ENCODE measurements around the gene RAB42. TPM values are rescaled to one million over a fixed set of nuclear protein-coding genes. Genes with fewer than 3 reads are reported as not detected.
"Not testable (repeated sequence)": the region's sequence is repeated elsewhere in the genome, so short reads cannot be mapped to it uniquely, and the experiment has no call there.

RAB42 gene
- total RNA-seq, 1 donor from 2014 or later = not detected

- intact Hi-C loops (cut with micrococcal nuclease) = loop anchor here (1.0 to 5.0 kb wide), 5 partner anchors 77 to 810 kb away; partner anchors contain the start of genes GMEB1 and STX12
Observed at GRCh38 chr1:28582248-28582615, 9.8 kb upstream of the RAB42 start.

- intact Hi-C loops (cut with micrococcal nuclease) = not testable (repeated sequence)
Observed at GRCh38 chr1:28586585-28587391, 5.3 kb upstream of the RAB42 start.

GRCh38 chr1:28592321-28593071 is 431 bp downstream of the RAB42 start:
- intact Hi-C loops (cut with micrococcal nuclease) = no loop called here

DNA sequence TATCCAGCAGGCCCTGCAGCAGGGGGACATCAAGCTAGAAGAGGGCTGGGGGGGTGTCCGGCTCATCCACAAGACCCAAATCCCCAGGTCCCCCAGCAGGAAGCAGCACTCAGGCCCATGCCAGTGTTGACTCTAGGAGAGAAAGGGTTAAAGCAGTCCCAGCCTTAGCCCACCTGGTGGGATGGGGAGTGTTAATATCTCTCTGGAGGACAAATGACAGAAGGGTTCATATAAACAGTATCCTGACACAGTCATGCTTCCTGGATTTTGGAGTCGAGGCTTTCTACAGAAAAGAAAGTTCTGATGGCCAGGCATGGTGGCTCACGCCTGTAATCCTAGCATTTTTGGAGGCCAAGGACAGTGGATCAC is 1.9 kb downstream of the RAB42 start:
- intact Hi-C loops (cut with micrococcal nuclease) = not testable (repeated sequence)

- intact Hi-C loops (cut with micrococcal nuclease) = not testable (repeated sequence)
Observed at GRCh38 chr1:28594686-28595411, 2.8 kb downstream of the RAB42 start.

- intact Hi-C loops (cut with micrococcal nuclease) = no loop called here
Observed at GRCh38 chr1:28595412-28596191, 3.5 kb downstream of the RAB42 start.

- intact Hi-C loops (cut with micrococcal nuclease) = not testable (repeated sequence)
Observed at GRCh38 chr1:28596276-28596675, 4.2 kb downstream of the RAB42 start.

- intact Hi-C loops (cut with micrococcal nuclease) = loop anchor here (5.0 kb wide), 1 partner anchor 354 kb away; no protein-coding TSS in a partner anchor
Observed at GRCh38 chr1:28601696-28602095, 9.6 kb downstream of the RAB42 start.

DNA sequence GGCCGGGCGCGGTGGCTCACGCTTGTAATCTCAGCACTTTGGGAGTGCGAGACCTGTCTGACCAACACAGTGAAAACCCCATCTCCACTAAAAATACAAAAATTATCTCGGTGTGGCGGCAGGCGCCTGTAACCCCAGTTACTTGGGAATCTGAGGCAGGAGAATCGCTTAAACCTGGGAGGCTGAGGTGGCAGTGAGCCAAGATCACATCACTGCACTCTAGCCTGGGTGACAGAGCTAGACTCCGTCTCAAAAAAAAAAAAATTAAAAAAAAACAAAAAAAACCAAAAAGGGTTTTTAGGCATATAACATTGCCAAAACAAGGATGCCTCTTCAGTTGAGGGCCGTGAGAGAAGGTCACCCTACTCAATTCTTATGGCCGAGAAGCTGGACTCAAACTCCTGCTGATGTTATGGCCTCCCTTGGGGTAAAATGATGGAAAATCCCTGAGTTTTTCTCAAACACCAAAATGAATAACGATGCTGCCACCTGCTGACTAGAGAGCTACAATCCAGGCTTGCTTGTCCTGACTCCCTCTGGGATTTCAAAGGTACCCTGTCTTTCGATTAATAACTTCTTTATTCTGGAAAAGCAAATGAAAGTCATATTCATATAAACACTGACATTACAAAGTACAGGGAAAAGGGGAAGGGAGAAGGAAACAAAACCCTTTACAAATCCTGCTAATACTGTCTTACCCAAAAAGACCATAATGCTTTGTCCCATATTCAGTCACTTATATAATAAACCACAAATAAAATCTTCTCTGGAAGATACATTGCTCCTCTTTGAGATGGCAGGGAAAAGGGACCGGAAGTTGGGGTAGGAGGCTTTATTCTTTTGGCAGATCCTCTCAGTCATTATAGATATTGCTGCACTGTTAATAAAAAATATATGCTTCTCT is 10.7 kb downstream of the RAB42 start:
- intact Hi-C loops (cut with micrococcal nuclease) = loop anchor here (1.0 to 5.0 kb wide), 5 partner anchors 21 to 355 kb away; no protein-coding TSS in a partner anchor

- intact Hi-C loops (cut with micrococcal nuclease) = loop anchor here (5.0 kb wide), 1 partner anchor 357 kb away; no protein-coding TSS in a partner anchor
Observed at GRCh38 chr1:28604411-28604810, 12.3 kb downstream of the RAB42 start.

GRCh38 chr1:28604962-28605361 is 12.9 kb downstream of the RAB42 start:
- intact Hi-C loops (cut with micrococcal nuclease) = loop anchor here (5.0 kb wide), 1 partner anchor 358 kb away; no protein-coding TSS in a partner anchor

DNA sequence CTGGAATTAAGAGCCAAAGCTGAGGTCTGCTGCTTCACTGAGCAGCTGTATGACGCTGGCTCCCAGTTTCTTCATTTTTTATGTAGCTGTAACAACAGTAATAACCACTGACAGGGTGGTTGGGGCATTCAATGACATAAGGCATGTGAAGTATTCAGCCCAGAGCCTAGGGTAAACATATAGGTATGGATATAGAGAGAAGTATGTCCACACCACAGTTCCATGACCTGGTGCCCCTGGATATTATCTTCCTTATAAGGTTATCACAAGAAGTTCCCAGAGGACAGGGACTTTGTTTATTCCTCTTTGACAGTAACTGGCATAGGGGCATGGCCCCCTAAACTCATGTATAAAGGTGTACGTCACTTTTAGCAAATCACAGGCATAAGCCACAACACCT is 14.7 kb downstream of the RAB42 start:
- intact Hi-C loops (cut with micrococcal nuclease) = no loop called here

DNA sequence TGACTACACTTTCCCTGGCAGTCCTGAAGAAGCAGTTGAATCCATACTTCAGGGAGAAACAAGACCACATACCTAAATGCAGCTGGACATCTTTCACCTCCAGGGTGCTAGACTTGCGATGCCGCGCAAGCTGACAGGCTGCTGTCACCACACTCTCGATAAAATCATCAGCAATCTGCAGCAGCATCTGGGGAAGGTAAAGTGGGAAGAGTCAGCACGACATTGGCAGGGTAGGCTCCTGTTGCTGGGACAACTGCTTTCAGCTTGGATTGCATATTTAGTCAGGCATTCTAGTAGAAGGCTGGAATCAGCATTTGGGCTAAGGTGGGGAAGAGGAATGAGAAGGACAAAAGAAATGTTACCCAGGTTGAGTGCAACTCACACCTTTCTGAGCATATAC is 21.1 kb downstream of the RAB42 start:
- intact Hi-C loops (cut with micrococcal nuclease) = no loop called here

DNA sequence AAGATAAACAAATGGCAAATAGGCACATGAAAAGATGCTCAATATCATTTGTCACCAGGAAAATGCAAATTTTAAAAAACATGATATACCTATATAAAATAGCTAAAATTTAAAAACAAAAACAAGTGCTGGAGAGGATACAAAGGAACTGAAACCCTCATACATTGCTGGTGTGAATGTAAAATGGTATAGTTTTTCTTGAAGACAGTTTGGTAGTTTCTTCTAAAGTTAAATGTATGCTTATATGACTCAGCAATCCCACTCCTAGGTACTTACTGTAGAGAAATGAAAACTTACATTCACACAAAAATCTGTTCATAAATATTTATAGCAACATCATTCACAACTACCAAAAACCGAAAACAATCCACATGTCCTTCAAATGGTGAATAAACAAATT is 39.6 kb downstream of the RAB42 start:
- intact Hi-C loops (cut with micrococcal nuclease) = no loop called here

- intact Hi-C loops (cut with micrococcal nuclease) = no loop called here
Observed at GRCh38 chr1:28632560-28632959, 40.5 kb downstream of the RAB42 start.

- intact Hi-C loops (cut with micrococcal nuclease) = loop anchor here (1.0 to 5.0 kb wide), 4 partner anchors 117 to 392 kb away; no protein-coding TSS in a partner anchor
Observed at GRCh38 chr1:28640766-28641165, 48.7 kb downstream of the RAB42 start.

- intact Hi-C loops (cut with micrococcal nuclease) = loop anchor here (5.0 kb wide), 2 partner anchors 285 to 390 kb away; no protein-coding TSS in a partner anchor
Observed at GRCh38 chr1:28642056-28642846, 50.2 kb downstream of the RAB42 start.

DNA sequence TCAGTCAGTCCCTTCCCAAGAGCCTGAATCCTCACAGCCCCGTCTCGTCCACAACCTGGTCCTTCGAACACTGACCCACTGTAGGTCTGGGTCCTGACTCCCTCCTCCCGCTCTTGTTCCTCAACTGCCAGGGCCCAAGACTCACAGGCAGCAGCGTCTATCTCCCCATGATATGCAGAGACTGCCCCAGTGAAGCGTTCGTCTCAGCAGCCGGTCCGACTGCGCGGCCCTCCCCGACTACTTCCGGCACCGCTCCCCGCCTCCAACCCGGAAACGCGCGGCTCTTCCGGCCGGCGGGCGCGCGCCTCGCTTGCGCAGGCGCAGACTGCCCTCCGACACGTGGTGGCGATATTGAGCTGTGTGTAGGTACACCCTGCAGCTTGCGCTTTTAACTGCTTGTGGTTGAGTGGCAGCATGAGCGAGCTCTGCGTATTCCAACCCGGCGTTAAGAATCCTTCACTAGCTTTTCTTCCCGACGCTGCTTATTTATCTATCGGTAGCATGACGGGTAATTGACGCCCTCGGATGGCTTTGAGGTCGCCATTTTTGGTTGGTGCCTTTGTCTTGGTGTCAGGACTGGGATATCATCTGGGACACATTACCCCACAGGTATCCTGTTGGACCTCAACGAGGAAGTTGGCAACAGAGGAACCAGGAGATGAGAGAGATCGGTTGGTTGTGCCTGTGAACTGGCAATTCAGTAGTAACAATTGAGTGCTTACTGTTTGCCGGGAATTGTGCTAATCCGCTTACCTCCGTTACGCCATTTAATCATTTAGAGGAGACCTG is 51.0 kb downstream of the RAB42 start, which contains the start of gene TAF12:
TSS of gene TAF12 (minus strand) at position 221 of the 789 bp plus-strand sequence. CDS start 20,986 bp downstream, outside the sequence.
- intact Hi-C loops (cut with micrococcal nuclease) = loop anchor here (1.0 to 5.0 kb wide), 11 partner anchors 25 to 539 kb away; partner anchors contain the start of genes GMEB1, TRNAU1AP and YTHDF2

Data from T-helper 1 cell treated with Interleukin-12 subunit alpha and Interleukin-12 subunit beta and Interleukin-4 antibody, amounts not matched to agents 30 ng/mL and 1 ng/mL, for 36 hours (primary cell).